Measurements from ENCODE around the gene SDCBP2.

The SDCBP2 gene

DNA sequence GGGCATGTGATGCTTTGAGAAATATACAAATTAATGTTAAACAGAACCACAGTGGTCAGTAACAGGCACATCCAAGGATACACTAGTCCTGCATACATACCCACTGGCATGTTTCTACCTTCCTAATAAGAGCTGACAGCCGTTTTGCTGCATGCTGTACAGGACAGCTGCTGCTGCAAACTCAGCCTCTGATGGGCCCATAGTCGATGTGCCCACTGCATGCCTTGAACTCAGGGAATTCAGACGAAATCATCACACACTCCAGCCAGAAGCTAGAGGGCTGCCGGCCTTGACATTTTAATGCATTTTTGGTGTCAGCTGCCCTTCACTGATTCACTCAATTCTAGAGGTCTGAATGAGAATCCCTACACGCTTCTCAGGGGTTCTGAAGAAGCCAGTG, 34.6 kb upstream of the SDCBP2 start:
- no peak for TF ChIP-seq ESRRG (CRISPR knock-in tag; IDR thresholded peaks at IDR 0.05)
- TF ChIP-seq SNAI2 (CRISPR knock-in tag; IDR thresholded peaks at IDR 0.05), result no peak
- no peak for TF ChIP-seq ZNF8 (CRISPR knock-in tag; IDR thresholded peaks at IDR 0.05)
- TF ChIP-seq ZC3H10 (CRISPR knock-in tag; IDR thresholded peaks at IDR 0.05), result no peak
- TF ChIP-seq OSR1 (CRISPR knock-in tag; IDR thresholded peaks at IDR 0.05), result no peak
- TF ChIP-seq, protein P1, sequence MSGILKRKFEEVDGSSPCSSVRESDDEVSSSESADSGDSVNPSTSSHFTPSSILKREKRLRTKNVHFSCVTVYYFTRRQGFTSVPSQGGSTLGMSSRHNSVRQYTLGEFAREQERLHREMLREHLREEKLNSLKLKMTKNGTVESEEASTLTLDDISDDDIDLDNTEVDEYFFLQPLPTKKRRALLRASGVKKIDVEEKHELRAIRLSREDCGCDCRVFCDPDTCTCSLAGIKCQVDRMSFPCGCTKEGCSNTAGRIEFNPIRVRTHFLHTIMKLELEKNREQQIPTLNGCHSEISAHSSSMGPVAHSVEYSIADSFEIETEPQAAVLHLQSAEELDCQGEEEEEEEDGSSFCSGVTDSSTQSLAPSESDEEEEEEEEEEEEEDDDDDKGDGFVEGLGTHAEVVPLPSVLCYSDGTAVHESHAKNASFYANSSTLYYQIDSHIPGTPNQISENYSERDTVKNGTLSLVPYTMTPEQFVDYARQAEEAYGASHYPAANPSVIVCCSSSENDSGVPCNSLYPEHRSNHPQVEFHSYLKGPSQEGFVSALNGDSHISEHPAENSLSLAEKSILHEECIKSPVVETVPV (CRISPR knock-in tag; IDR thresholded peaks at IDR 0.05), result no peak
- TF ChIP-seq ZNF565 (CRISPR knock-in tag; conservative IDR thresholded peaks at IDR 0.05; ENCODE audit: low read depth), result no peak
- TF ChIP-seq ISL1 (CRISPR knock-in tag; IDR thresholded peaks at IDR 0.05), result no peak
- TF ChIP-seq, protein P2, sequence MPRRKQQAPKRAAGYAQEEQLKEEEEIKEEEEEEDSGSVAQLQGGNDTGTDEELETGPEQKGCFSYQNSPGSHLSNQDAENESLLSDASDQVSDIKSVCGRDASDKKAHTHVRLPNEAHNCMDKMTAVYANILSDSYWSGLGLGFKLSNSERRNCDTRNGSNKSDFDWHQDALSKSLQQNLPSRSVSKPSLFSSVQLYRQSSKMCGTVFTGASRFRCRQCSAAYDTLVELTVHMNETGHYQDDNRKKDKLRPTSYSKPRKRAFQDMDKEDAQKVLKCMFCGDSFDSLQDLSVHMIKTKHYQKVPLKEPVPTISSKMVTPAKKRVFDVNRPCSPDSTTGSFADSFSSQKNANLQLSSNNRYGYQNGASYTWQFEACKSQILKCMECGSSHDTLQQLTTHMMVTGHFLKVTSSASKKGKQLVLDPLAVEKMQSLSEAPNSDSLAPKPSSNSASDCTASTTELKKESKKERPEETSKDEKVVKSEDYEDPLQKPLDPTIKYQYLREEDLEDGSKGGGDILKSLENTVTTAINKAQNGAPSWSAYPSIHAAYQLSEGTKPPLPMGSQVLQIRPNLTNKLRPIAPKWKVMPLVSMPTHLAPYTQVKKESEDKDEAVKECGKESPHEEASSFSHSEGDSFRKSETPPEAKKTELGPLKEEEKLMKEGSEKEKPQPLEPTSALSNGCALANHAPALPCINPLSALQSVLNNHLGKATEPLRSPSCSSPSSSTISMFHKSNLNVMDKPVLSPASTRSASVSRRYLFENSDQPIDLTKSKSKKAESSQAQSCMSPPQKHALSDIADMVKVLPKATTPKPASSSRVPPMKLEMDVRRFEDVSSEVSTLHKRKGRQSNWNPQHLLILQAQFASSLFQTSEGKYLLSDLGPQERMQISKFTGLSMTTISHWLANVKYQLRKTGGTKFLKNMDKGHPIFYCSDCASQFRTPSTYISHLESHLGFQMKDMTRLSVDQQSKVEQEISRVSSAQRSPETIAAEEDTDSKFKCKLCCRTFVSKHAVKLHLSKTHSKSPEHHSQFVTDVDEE (CRISPR knock-in tag; IDR thresholded peaks at IDR 0.05), result no peak
- TF ChIP-seq, protein P3, sequence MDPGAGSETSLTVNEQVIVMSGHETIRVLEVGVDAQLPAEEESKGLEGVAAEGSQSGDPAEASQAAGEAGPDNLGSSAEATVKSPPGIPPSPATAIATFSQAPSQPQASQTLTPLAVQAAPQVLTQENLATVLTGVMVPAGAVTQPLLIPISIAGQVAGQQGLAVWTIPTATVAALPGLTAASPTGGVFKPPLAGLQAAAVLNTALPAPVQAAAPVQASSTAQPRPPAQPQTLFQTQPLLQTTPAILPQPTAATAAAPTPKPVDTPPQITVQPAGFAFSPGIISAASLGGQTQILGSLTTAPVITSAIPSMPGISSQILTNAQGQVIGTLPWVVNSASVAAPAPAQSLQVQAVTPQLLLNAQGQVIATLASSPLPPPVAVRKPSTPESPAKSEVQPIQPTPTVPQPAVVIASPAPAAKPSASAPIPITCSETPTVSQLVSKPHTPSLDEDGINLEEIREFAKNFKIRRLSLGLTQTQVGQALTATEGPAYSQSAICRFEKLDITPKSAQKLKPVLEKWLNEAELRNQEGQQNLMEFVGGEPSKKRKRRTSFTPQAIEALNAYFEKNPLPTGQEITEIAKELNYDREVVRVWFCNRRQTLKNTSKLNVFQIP (CRISPR knock-in tag; IDR thresholded peaks at IDR 0.05; ENCODE audit: borderline replicate concordance, low read depth), result no peak
- ATAC-seq, result peak; percentile 61

DNA sequence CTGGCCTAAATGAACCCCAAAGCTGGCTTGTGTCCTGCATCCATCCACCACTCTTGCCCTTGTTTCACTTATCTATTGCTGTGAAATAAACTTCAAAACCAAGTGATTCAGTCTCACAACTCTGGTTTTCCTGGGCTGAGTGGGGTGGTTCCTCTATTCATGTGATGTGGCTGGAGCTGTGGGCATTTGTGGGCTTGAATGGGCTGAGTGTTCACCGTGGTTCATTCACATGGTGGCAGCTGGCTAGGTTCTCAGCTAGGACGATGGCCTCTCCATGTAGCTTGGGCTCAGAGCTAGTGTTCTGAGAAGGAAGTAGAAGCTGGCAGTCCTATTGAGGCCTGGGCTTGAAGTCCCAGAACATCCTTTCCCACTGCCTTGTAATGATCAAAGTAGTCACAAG, 33.5 kb upstream of the SDCBP2 start:
- TF ChIP-seq CSDC2 (CRISPR knock-in tag; IDR thresholded peaks at IDR 0.05) (no peak), ZFP30 (CRISPR knock-in tag; IDR thresholded peaks at IDR 0.05) (no peak), SNAI2 (CRISPR knock-in tag; IDR thresholded peaks at IDR 0.05) (no peak)
- TF ChIP-seq, protein P4, sequence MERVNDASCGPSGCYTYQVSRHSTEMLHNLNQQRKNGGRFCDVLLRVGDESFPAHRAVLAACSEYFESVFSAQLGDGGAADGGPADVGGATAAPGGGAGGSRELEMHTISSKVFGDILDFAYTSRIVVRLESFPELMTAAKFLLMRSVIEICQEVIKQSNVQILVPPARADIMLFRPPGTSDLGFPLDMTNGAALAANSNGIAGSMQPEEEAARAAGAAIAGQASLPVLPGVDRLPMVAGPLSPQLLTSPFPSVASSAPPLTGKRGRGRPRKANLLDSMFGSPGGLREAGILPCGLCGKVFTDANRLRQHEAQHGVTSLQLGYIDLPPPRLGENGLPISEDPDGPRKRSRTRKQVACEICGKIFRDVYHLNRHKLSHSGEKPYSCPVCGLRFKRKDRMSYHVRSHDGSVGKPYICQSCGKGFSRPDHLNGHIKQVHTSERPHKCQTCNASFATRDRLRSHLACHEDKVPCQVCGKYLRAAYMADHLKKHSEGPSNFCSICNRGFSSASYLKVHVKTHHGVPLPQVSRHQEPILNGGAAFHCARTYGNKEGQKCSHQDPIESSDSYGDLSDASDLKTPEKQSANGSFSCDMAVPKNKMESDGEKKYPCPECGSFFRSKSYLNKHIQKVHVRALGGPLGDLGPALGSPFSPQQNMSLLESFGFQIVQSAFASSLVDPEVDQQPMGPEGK (CRISPR knock-in tag; IDR thresholded peaks at IDR 0.05; ENCODE audit: borderline replicate concordance), result no peak
- TF ChIP-seq, protein P5, sequence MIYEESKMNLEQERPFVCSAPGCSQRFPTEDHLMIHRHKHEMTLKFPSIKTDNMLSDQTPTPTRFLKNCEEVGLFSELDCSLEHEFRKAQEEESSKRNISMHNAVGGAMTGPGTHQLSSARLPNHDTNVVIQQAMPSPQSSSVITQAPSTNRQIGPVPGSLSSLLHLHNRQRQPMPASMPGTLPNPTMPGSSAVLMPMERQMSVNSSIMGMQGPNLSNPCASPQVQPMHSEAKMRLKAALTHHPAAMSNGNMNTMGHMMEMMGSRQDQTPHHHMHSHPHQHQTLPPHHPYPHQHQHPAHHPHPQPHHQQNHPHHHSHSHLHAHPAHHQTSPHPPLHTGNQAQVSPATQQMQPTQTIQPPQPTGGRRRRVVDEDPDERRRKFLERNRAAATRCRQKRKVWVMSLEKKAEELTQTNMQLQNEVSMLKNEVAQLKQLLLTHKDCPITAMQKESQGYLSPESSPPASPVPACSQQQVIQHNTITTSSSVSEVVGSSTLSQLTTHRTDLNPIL (CRISPR knock-in tag; IDR thresholded peaks at IDR 0.05; ENCODE audit: low read depth), result no peak
- TF ChIP-seq, protein P2 (CRISPR knock-in tag; IDR thresholded peaks at IDR 0.05), result no peak
- ATAC-seq, result no peak

DNA sequence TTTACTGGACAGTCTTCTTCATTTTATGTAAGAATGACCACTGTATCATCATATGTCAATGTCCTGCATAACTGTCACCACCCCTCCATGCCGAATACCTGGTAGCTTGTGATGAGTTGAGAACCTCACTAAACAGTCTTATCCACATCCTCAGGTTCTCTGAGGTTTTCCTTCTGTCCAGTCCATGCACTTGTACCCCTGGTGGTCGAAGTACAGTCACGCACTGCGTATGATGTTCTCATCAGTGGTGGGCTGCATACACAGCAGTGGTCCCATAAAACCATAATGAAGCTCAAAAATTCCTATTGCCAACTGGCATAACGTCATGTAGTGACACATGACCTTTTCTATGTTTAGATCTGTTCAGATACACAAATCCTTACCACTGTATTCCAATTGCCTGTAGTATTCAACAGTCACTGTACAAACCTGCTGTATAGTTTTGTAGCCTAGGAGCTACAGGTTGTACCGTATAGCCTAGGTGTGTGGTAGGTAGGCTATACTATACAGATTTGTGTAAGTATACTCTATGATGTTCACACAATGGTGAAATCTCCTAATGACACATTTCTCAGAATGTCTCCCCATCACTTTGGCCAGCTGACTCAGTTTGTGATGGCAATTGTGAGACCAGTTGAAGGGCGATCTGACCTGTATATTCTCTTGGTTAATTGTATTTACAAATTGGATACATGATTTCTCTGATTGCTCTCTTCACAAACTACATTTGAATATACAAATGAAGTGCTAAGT, 31.3 kb upstream of the SDCBP2 start:
- TF ChIP-seq, protein P1 (CRISPR knock-in tag; IDR thresholded peaks at IDR 0.05), result no peak
- TF ChIP-seq ZNF70 (CRISPR knock-in tag; IDR thresholded peaks at IDR 0.05) (no peak), ZFP30 (CRISPR knock-in tag; IDR thresholded peaks at IDR 0.05) (no peak), RARB (CRISPR knock-in tag; IDR thresholded peaks at IDR 0.05) (no peak)
- TF ChIP-seq, protein P5 (CRISPR knock-in tag; IDR thresholded peaks at IDR 0.05; ENCODE audit: low read depth), result no peak
- TF ChIP-seq, protein P3 (CRISPR knock-in tag; IDR thresholded peaks at IDR 0.05; ENCODE audit: borderline replicate concordance, low read depth), result no peak
- no peak for ATAC-seq
